Measurements from ENCODE around the gene HNRNPA3.
A peak's percentile ranks its signal among the peaks of the same experiment; 100 is the strongest.
"Not testable (repeated sequence)": the region's sequence is repeated elsewhere in the genome, so short reads cannot be mapped to it uniquely, and the experiment has no call there.

HNRNPA3 gene

GRCh38 chr2:177211576-177212105 is 953 bp upstream of the HNRNPA3 start:
- H3K9me3 Mint-ChIP-seq (ENCODE audit: low read depth) = no peaks in the 10 kb centered on the region
- no peaks in the 10 kb centered on the region for H3K27me3 Mint-ChIP-seq
- peak overlapping the region; percentile 95 for H3K4me3 Mint-ChIP-seq
- peaks cover 43% of the 10 kb centered on the region for H3K4me1 Mint-ChIP-seq (ENCODE audit: low read depth)
- H3K27ac Mint-ChIP-seq = peak overlapping the region; percentile 99
- H3K36me3 Mint-ChIP-seq = peaks cover 18% of the 10 kb centered on the region

GRCh38 chr2:177212891-177213856 is 580 bp downstream of the HNRNPA3 start:
- Mint-ChIP-seq H3K4me1 (ENCODE audit: low read depth) (peaks cover 47% of the 10 kb centered on the region), H3K4me3 (peak overlapping the region; percentile 95)

GRCh38 chr2:177217247-177217843 is 4.8 kb downstream of the HNRNPA3 start:
- Mint-ChIP-seq H3K4me3 (peak overlapping the region; percentile 67), H3K36me3 (peaks cover 23% of the 10 kb centered on the region), H3K27me3 (no peaks in the 10 kb centered on the region), H3K4me1 (ENCODE audit: low read depth) (peaks cover 65% of the 10 kb centered on the region), H3K27ac (peak overlapping the region; percentile 85), H3K9me3 (ENCODE audit: low read depth) (no peaks in the 10 kb centered on the region)

More at GRCh38 chr2:177212891-177213856, 580 bp downstream of the HNRNPA3 start:
- no peaks in the 10 kb centered on the region for H3K9me3 Mint-ChIP-seq (ENCODE audit: low read depth)
- no peaks in the 10 kb centered on the region for H3K27me3 Mint-ChIP-seq
- peak overlapping the region; percentile 99 for H3K27ac Mint-ChIP-seq
- peaks cover 21% of the 10 kb centered on the region for H3K36me3 Mint-ChIP-seq

GRCh38 chr2:177219787-177220186 is 7.2 kb downstream of the HNRNPA3 start:
- not testable (repeated sequence) for H3K27ac Mint-ChIP-seq

DNA sequence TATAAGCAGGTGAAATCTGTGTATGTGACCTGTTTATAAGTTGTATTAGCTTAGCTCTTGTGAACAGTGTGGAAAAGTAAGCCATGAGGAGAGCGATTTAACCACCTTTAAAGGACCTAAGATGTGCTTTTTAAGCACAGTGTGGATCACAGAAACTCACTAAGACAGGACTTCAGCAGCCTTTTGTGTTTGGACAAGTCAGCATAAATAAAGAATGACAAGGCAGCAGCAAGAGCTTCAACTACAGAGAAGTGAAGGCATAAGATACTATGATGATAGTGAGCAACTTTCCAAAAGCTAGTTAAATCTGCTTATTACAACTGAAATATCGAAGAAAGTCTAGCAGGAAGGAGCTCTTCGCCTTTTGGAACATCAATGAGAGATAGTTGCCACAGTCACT is 8.9 kb downstream of the HNRNPA3 start:
- H3K27me3 Mint-ChIP-seq = no peaks in the 10 kb centered on the region
- no peaks in the 10 kb centered on the region for H3K9me3 Mint-ChIP-seq (ENCODE audit: low read depth)
- H3K27ac Mint-ChIP-seq = peak overlapping the region; percentile 16
- H3K4me1 Mint-ChIP-seq (ENCODE audit: low read depth) = peaks cover 51% of the 10 kb centered on the region
- H3K36me3 Mint-ChIP-seq = peaks cover 12% of the 10 kb centered on the region
- H3K4me3 Mint-ChIP-seq = no peak overlapping the region

More at GRCh38 chr2:177219787-177220186, 7.2 kb downstream of the HNRNPA3 start:
- H3K36me3 Mint-ChIP-seq = peaks cover 22% of the 10 kb centered on the region
- not testable (repeated sequence) for H3K9me3 Mint-ChIP-seq (ENCODE audit: low read depth); H3K4me3 Mint-ChIP-seq; H3K27me3 Mint-ChIP-seq
- H3K4me1 Mint-ChIP-seq (ENCODE audit: low read depth) = peaks cover 66% of the 10 kb centered on the region

DNA sequence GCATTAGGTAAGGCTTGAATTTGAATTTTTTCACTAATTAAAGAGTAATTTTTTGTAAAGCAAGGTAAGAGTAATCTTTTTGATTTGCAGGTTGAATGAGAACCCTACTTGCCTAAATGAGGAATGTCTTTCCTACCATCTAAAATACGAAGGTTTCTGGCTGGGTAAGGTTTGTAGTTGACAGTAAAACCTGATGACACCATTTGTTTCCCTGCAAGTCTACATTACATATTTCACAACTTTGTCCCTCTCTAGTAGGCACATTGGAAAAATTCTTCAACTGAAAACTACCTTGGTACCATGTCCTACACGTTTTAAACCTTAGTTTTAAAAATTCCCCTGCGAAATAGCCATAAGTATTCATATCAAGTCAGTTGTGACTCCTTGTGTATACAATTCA is 9.4 kb downstream of the HNRNPA3 start:
- H3K9me3 Mint-ChIP-seq (ENCODE audit: low read depth) = no peaks in the 10 kb centered on the region
- peaks cover 12% of the 10 kb centered on the region for H3K36me3 Mint-ChIP-seq
- H3K27ac Mint-ChIP-seq = peak overlapping the region; percentile 66
- no peak overlapping the region for H3K4me3 Mint-ChIP-seq
- peaks cover 49% of the 10 kb centered on the region for H3K4me1 Mint-ChIP-seq (ENCODE audit: low read depth)
- no peaks in the 10 kb centered on the region for H3K27me3 Mint-ChIP-seq

- Mint-ChIP-seq H3K4me1 (ENCODE audit: low read depth) (peaks cover 43% of the 10 kb centered on the region), H3K36me3 (peaks cover 12% of the 10 kb centered on the region)
- not testable (repeated sequence) for H3K27me3 Mint-ChIP-seq; H3K9me3 Mint-ChIP-seq (ENCODE audit: low read depth); H3K4me3 Mint-ChIP-seq; H3K27ac Mint-ChIP-seq
Observed at GRCh38 chr2:177223436-177223835, 10.8 kb downstream of the HNRNPA3 start.

DNA sequence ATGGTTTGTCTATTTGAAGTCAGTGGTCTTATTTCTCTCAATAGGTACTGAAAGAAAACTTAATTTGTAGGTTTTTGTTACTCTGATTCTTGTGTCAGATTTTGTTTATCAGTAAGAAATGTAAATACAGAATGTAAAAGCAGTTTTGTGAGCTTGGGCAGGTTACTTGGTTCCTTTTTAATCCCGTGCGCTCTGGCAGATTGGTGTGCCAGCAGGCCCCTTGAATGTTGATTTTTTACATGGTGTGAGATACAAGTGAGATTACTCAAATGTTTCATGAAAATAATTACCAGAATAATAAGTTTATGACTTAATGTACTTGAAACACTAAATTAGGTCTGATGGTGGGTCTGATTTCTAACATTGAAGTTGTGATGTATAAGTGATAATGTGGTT is 13.4 kb downstream of the HNRNPA3 start:
- no peak overlapping the region for H3K4me3 Mint-ChIP-seq
- H3K36me3 Mint-ChIP-seq = peaks cover 28% of the 10 kb centered on the region
- H3K4me1 Mint-ChIP-seq (ENCODE audit: low read depth) = peaks cover 44% of the 10 kb centered on the region
- H3K27ac Mint-ChIP-seq = peak overlapping the region; percentile 67
- H3K27me3 Mint-ChIP-seq = no peaks in the 10 kb centered on the region
- H3K9me3 Mint-ChIP-seq (ENCODE audit: low read depth) = no peaks in the 10 kb centered on the region

DNA sequence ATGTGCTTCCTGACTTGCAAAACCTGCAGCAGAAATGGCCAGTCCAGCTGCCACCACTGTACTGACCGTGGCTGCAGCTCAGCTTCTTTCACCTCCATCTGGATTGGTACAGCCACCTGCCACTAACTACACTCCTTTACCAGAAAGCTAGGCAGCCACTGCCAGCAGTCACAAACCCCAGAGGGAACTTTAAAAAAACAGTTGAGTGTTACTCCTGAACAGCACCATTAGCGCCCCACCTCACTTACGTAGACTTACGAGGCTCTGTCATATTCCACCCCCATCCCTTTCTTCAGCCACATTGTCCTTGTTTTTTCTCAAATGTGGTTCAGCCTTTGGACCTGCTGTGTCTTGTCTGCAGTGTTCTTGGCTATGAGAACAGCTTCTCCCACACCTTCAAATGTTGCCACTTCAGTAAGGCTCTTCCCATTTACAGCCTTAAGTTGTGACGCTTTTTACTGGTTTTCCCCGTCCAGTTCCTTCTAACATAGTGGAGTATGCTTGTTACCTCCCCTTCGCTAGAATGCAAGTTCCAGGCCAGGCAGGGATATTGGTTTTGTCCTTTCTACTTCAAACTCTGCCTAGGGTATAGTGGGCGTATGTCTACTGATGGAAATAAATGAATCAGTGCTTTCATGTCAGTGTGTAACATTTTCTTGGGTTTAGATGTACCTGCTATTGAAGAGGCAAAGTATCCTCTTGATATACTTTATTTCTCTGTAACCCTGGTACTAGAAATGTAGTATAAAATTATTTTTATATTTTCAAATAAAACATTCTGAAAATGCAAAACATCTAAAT is 17.0 kb downstream of the HNRNPA3 start:
- peaks cover 47% of the 10 kb centered on the region for H3K4me1 Mint-ChIP-seq (ENCODE audit: low read depth)

DNA sequence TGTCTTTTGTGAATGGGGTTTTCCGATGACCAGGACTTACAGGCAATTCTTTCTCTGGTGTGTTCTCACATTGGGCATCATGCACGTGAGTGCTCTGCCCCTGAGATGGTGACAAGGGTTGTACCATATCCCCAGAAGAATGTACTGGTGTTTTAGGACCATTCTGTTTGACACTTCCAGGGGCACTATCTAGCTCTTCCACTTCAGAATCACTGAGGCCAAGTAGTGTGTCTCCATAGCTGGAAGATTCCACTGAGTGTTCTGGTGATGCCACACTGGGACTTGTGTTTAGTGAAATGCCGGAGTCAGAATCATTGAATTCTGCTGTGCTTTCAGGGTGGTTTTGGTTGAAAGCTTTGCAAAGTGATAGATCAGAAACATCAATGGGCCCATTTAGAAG is 18.7 kb downstream of the HNRNPA3 start:
- Mint-ChIP-seq H3K4me3 (no peak overlapping the region), H3K36me3 (peaks cover 31% of the 10 kb centered on the region), H3K27me3 (no peaks in the 10 kb centered on the region), H3K4me1 (ENCODE audit: low read depth) (peaks cover 54% of the 10 kb centered on the region), H3K27ac (peak overlapping the region; percentile 85), H3K9me3 (ENCODE audit: low read depth) (no peaks in the 10 kb centered on the region)

More for the DNA sequence above, 17.0 kb downstream of the HNRNPA3 start:
- Mint-ChIP-seq H3K27ac (peak overlapping the region; percentile 65), H3K27me3 (no peaks in the 10 kb centered on the region), H3K9me3 (ENCODE audit: low read depth) (no peaks in the 10 kb centered on the region), H3K36me3 (peaks cover 31% of the 10 kb centered on the region), H3K4me3 (no peak overlapping the region)

DNA sequence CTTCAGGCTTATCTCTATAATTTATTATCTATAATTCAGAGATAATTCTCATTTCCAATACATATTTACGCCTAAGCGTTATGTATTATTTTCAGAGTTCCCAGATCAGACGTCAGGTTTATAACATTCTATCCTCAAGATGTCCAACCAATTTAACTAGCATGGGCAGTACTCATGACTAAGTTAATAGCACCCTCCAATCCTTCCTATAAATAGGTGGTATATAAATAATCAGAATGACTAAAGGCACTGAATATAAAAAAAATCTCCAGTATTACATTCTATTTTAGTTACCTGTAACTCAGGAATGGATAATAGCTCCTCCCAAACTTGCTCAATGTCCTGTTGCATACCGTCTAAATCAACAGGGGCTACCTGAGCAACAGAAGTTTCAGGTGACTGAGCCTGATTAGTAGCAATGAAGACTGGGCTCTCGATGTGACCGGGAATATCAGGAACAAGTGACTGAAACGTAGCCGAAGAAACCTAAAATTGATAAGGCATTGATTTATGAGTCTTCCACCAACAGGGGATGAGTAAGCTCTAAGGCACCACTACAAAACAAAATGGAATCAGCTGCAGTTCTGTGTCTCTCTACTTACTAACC is 19.6 kb downstream of the HNRNPA3 start:
- Mint-ChIP-seq H3K27me3 (no peaks in the 10 kb centered on the region), H3K4me1 (ENCODE audit: low read depth) (peaks cover 54% of the 10 kb centered on the region), H3K27ac (peak overlapping the region; percentile 41), H3K9me3 (ENCODE audit: low read depth) (no peaks in the 10 kb centered on the region), H3K4me3 (no peak overlapping the region), H3K36me3 (peaks cover 31% of the 10 kb centered on the region)

DNA sequence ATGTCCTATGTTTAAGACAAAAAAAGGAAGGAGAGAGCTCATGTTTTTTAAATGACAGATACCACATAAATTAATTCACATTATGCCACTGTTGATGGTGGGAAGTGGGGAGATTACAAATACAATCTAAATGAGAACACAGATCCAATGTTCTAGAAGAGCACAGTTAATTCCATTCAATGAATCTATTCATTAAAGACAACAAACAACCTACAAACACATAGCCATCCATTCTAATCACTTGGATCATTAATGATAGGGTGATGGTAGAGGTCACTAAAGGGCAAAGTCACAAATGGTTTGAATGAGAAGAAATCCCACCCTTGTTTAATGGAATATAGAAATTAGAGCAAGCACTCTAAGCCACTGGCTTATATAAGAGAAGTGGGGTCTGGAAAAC is 21.7 kb downstream of the HNRNPA3 start:
- H3K4me3 Mint-ChIP-seq = no peak overlapping the region
- peak overlapping the region; percentile 70 for H3K27ac Mint-ChIP-seq

DNA sequence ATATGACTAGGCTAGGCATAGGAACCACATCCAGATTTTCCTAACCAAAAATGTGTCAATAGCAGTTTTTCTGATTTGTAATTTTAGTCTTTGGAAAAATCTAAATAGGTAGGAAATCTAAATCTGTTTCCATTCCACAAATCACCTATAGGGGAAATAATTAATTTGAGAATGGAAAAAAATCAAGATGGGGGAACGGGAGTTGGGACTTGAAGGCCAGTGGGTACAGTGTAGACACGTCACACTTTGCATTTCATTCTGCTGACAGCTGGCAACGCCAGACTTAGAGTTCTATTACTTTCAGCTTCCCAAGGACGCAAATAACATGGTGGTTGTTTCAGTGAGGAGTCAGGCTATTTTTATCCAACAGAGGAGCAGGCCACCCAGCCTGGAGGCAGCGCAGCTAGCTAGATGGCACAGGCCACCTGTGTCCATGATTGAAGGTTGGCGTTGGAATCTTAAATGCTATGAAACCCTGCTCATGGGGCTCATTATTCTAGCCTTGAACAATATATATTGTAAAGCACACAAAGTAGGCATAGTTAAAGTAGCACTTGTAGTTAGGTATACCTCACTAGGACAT is 23.4 kb downstream of the HNRNPA3 start:
- Mint-ChIP-seq H3K4me3 (no peak overlapping the region), H3K27ac (peak overlapping the region; percentile 55), H3K36me3 (peaks cover 16% of the 10 kb centered on the region), H3K4me1 (ENCODE audit: low read depth) (peaks cover 65% of the 10 kb centered on the region), H3K27me3 (no peaks in the 10 kb centered on the region), H3K9me3 (ENCODE audit: low read depth) (no peaks in the 10 kb centered on the region)

More for the DNA sequence above, 21.7 kb downstream of the HNRNPA3 start:
- Mint-ChIP-seq H3K27me3 (no peaks in the 10 kb centered on the region), H3K4me1 (ENCODE audit: low read depth) (peaks cover 61% of the 10 kb centered on the region), H3K9me3 (ENCODE audit: low read depth) (no peaks in the 10 kb centered on the region), H3K36me3 (peaks cover 24% of the 10 kb centered on the region)

DNA sequence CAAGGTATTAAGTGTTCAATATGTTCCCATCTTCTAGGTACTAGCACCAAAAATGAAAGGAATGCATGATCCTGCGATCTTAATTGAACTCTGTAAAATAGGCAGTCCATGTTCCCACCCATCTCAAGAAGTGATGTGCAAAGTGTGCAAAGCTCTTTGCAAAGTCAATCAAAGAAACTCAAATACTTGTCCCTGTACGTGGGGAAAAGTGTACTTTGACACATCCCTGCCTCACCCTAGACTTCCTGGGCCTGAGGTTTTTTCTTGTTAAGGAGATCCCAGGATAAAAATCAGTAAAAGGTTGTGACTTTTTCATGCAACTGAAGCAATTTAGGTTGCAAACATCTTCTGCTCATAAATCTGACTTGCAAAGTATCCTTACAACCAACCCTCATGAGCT is 25.3 kb downstream of the HNRNPA3 start:
- Mint-ChIP-seq H3K4me3 (no peak overlapping the region), H3K9me3 (ENCODE audit: low read depth) (no peaks in the 10 kb centered on the region), H3K27me3 (no peaks in the 10 kb centered on the region), H3K36me3 (peaks cover 14% of the 10 kb centered on the region), H3K27ac (peak overlapping the region; percentile 75), H3K4me1 (ENCODE audit: low read depth) (peaks cover 73% of the 10 kb centered on the region)
